Lung (tissue), 16 donors: ENCODE data around the gene KCNAB2. TPM values are rescaled to one million over a fixed set of nuclear protein-coding genes. Genes with fewer than 3 reads are reported as not detected.

Experiments used
- ATAC-seq: fragments of 200-7000 bp; cut with Tn5 transposase; one replicate; pipeline ENCODE4 v1.9.1; 2020; ENCODE audit warnings: moderate number of reproducible peaks; ENCODE audit not compliant: insufficient read depth, low FRiP score
- DNase-seq, 3 donors: peaks; one replicate each; pipeline ENCODE4 v3.0.0-alpha.2; 2013 to 2017
- H3K27ac ChIP-seq, 2 donors: one replicate each; pipeline ENCODE4 v1.5.1; 2013; ENCODE audit warnings: mild to moderate bottlenecking in 2 of 2, moderate library complexity in 2 of 2, control low read depth in 1 of 2, inconsistent platforms in 1 of 2, low read depth in 1 of 2, low read length in 1 of 2
- H3K27me3 ChIP-seq, 3 donors: one replicate each; pipeline ENCODE4 v1.5.1; 2013; ENCODE audit warnings: low read length in 2 of 3; ENCODE audit not compliant: control insufficient read depth in 3 of 3, insufficient read depth in 3 of 3
- H3K36me3 ChIP-seq, 4 donors: one replicate each; pipeline ENCODE4 v1.5.1; 2013; ENCODE audit warnings: low read length in 4 of 4, mild to moderate bottlenecking in 1 of 4, moderate library complexity in 1 of 4; ENCODE audit not compliant: control insufficient read depth in 4 of 4, insufficient read depth in 4 of 4
- H3K4me1 ChIP-seq, 5 donors: one replicate each; pipeline ENCODE4 v1.5.1; 2013; ENCODE audit warnings: low read length in 5 of 5, mild to moderate bottlenecking in 2 of 5, moderate library complexity in 1 of 5; ENCODE audit not compliant: control insufficient read depth in 5 of 5, insufficient read depth in 5 of 5
- H3K4me3 ChIP-seq: one replicate; pipeline ENCODE4 v1.5.1; 2013; ENCODE audit warnings: mild to moderate bottlenecking, control low read depth, moderate library complexity
- H3K9ac ChIP-seq, 2 donors: one replicate each; pipeline ENCODE4 v1.5.1; 2013; ENCODE audit warnings: low read length in 2 of 2, control low read depth in 1 of 2; ENCODE audit not compliant: insufficient read depth in 1 of 2
- H3K9me3 ChIP-seq, 4 donors: one replicate each; pipeline ENCODE4 v1.5.1; 2013; ENCODE audit warnings: low read length in 3 of 4, mild to moderate bottlenecking in 1 of 4, moderate library complexity in 1 of 4; ENCODE audit not compliant: control insufficient read depth in 4 of 4, insufficient read depth in 3 of 4
- WGBS, 2 donors: extraction: QIAGEN DNeasy Blood & Tissue Kit; methylation state at CpG; one replicate each; pipeline ENCODE4 v1.1.7; 2013; 5-methylcytosine and 5-hydroxymethylcytosine counted together
- long read RNA-seq, 5 donors: transcript quantifications; one replicate each; lab custom pipeline, GENCODE V29; 2026
- polyA plus RNA-seq, 2 donors: library from polyadenylated mRNA; stranded (reverse); fragments of 200-250 nt; gene quantifications; one replicate each; pipeline ENCODE4 v1.2.1, GENCODE V29; 2013
- total RNA-seq, 2 donors: library from RNA; depleted of rRNA in 1 of 2; stranded (reverse); fragments of >200 nt in 1 of 2; gene quantifications; one replicate each; pipeline ENCODE4 v1.2.1, GENCODE V29; 2014 to 2021
- TF ChIP-seq, protein P1 (sequence below): IDR thresholded peaks from 2 replicates; pipeline ENCODE4 v1.5.1; 2012; ENCODE audit warnings: mild to moderate bottlenecking; ENCODE audit errors: control extremely low read depth, extremely low read depth
- donor health status: control.
- donor health status: control.
- donor health status: Bipolar disorder and iron deficiency.
- donor health status: healthy.
- donor health status: DM: yes; HTN: yes; CAD: no.

The KCNAB2 gene
- total RNA-seq, result 10 to 100 TPM; 13.7 to 86.4 TPM
- 10 to 100 TPM; 24.1 to 66.9 TPM for polyA plus RNA-seq
- long read RNA-seq, donor 1, full-length matches to known transcripts, result 4 of 4 reads
- long read RNA-seq, donor 1, partial matches to known transcripts, result 0 of 4 reads
- long read RNA-seq, donor 1, other reads (novel, unspliced or antisense), result 0 of 4 reads
- long read RNA-seq, donor 2, result 0 reads
- long read RNA-seq, donor 3, result 0 reads
- long read RNA-seq, donor 4, result 0 reads
- long read RNA-seq, donor 5, full-length matches to known transcripts, result 3 of 3 reads
- long read RNA-seq, donor 5, partial matches to known transcripts, result 0 of 3 reads
- long read RNA-seq, donor 5, other reads (novel, unspliced or antisense), result 0 of 3 reads

DNA sequence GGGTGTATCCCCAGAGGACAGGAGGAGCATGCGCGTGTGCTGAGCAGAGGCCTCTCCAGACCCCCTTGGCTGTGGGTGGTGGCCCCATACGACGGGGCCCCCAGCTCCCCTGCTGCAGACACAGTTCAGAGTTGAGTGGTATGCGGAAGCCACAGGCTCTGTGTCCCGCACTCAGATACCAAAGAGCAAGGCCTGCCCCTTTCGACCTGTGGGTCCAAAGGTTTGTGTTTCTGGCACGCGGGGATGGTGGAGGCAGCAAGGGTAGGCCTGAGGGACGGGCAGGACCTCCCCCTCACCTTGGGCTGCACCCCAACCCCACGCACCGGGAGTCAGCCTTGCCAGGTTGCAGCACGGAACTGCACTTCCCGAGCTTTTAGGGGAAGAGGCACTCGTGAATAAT lies at the start of gene KCNAB2:
Gene KCNAB2, plus strand, starts transcription at position 328 of the 400 bp plus-strand sequence. CDS start 5,649 bp downstream, outside the sequence.
- no peaks in the 10 kb centered on the region for H3K9me3 ChIP-seq
- H3K4me1 ChIP-seq, result no peaks in the 10 kb centered on the region
- no peak within 1 kb of the TSS for H3K9ac ChIP-seq
- DNase-seq (no peak), ATAC-seq (no peak)
- 76 to 80% methylated on average over 15 of the region's 15 CpGs for WGBS, 2 donors
- H3K27me3 ChIP-seq, result peaks cover 0 to 21% (median 0%) of the 10 kb centered on the region in 3 donors
- no peak within 1 kb of the TSS for H3K4me3 ChIP-seq
- H3K36me3 ChIP-seq, result peaks cover 0 to 10% (median 0%) of the 10 kb centered on the region in 4 donors
- TF ChIP-seq, protein P1, sequence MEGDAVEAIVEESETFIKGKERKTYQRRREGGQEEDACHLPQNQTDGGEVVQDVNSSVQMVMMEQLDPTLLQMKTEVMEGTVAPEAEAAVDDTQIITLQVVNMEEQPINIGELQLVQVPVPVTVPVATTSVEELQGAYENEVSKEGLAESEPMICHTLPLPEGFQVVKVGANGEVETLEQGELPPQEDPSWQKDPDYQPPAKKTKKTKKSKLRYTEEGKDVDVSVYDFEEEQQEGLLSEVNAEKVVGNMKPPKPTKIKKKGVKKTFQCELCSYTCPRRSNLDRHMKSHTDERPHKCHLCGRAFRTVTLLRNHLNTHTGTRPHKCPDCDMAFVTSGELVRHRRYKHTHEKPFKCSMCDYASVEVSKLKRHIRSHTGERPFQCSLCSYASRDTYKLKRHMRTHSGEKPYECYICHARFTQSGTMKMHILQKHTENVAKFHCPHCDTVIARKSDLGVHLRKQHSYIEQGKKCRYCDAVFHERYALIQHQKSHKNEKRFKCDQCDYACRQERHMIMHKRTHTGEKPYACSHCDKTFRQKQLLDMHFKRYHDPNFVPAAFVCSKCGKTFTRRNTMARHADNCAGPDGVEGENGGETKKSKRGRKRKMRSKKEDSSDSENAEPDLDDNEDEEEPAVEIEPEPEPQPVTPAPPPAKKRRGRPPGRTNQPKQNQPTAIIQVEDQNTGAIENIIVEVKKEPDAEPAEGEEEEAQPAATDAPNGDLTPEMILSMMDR, result no peak
- H3K27ac ChIP-seq, result no peak within 1 kb of the TSS

DNA sequence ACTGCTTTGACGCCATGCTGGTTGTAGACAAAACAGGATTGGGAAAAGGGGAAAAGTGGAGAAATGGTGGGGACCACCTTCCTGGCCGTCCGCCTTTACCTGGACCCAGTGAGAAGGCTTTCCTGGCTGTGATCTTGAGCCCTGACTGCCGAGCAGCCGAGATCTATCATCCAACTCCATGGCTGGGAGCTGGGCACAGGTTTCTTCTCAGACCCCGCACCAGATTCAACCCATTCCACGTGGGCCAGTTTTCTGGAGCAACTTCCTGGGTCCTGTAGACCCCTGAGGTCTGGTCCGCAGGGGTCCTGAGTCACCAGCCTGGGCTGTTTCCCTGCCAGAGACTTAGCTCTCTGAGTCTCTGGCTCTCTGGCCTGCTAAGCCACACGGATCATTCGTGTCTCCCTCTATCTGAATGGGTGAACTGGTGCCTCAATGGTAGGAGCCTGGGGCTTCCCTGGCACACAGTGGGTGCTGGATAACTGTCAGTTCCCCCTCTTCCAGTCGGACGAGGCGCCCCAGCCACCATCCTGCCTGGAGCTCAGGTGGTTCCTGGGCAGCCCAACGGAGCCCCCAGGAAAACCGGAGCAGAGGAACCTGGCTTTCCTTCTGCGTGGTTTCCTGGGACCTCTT lies 48.9 kb upstream of the KCNAB2 start:
- 90 to 91% methylated on average over 16 of the region's 16 CpGs for WGBS, 2 donors
- Histone ChIP-seq H3K9ac (no peak overlapping the region), H3K4me3 (no peak overlapping the region), H3K36me3 (no peaks in the 10 kb centered on the region), H3K4me1 (peaks cover 0 to 17% (median 7%) of the 10 kb centered on the region in 5 donors), H3K27ac (no peak overlapping the region), H3K27me3 (peaks cover 0 to 15% (median 4%) of the 10 kb centered on the region in 3 donors), H3K9me3 (peaks cover 0 to 2% (median 0%) of the 10 kb centered on the region in 4 donors)
- no peak for ATAC-seq
- TF ChIP-seq, protein P1, result no peak
- no peak for DNase-seq

DNA sequence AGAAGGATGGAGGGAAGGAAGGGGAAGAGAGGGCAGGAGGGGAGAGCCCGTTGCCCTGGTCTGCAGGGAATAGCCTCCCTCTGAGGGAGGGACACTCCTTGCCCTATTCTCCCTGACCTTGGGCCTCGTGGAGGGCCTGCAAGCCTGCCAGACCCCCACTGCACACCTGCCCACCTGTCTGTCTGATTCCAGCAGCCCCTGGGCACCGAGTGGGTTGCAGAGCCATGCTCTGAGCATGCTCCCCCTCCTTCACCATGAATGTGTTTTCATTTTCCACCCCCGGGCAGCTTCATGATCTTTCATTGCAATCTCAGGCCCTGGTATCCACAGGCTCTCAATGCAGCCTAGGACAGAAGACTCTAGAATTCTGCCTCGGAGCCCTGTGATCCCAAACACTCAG lies 48.4 kb upstream of the KCNAB2 start:
- Histone ChIP-seq H3K9ac (no peak overlapping the region), H3K27me3 (peaks cover 0 to 19% (median 4%) of the 10 kb centered on the region in 3 donors), H3K36me3 (no peaks in the 10 kb centered on the region), H3K9me3 (peaks cover 0 to 2% (median 0%) of the 10 kb centered on the region in 4 donors), H3K4me1 (peaks cover 0 to 20% (median 7%) of the 10 kb centered on the region in 5 donors), H3K4me3 (no peak overlapping the region), H3K27ac (no peak overlapping the region)
- TF ChIP-seq, protein P1, result no peak
- DNase-seq, result no peak
- no peak for ATAC-seq
- WGBS, 2 donors, result 72 to 75% methylated on average over 5 of the region's 5 CpGs
